Measurements from ENCODE around the gene PHACTR1.

The PHACTR1 gene

DNA sequence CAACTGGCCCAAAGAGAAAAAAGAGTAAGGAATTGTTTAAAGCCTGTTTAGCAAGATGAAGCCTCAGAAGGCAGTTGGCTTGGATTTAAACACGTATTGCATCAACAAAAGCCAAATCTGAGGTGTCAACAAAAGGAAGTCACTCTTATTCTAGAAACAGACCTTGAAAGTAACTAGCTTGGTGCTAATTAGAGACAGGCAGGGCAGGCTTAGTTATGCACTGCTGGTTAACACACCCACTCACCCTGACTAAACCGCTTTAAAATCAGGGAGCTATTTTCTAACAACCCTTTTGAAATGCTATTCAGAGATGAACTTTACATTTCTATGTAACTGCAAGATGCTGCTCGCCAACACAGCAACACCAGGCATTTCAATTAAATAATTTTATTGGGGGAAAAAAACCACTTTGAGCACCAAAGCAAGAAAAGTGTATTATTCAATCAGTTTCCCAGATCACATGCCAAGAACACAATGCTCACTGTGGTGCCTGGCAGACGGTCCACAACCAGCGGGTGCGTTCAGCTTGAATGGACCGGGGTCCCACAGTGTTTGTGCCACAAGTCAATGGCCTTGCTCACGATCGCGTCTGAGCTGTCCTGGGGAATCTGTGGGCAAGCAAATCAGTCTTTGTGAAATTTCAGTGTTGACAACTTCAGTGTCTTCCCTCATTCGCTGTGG lies 588.2 kb downstream of the PHACTR1 start:
- H3K27ac ChIP-seq = peak overlapping the region; percentile 91
- TF ChIP-seq, protein P1, sequence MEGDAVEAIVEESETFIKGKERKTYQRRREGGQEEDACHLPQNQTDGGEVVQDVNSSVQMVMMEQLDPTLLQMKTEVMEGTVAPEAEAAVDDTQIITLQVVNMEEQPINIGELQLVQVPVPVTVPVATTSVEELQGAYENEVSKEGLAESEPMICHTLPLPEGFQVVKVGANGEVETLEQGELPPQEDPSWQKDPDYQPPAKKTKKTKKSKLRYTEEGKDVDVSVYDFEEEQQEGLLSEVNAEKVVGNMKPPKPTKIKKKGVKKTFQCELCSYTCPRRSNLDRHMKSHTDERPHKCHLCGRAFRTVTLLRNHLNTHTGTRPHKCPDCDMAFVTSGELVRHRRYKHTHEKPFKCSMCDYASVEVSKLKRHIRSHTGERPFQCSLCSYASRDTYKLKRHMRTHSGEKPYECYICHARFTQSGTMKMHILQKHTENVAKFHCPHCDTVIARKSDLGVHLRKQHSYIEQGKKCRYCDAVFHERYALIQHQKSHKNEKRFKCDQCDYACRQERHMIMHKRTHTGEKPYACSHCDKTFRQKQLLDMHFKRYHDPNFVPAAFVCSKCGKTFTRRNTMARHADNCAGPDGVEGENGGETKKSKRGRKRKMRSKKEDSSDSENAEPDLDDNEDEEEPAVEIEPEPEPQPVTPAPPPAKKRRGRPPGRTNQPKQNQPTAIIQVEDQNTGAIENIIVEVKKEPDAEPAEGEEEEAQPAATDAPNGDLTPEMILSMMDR (IDR thresholded peaks at IDR 0.05) = no peak
- no peak overlapping the region for H3K4me3 ChIP-seq (ENCODE audit: low read depth in 1 of 2, low read length in 1 of 2)
- H3K36me3 ChIP-seq = peaks cover 43% of the 10 kb centered on the region
- H3K27me3 ChIP-seq = no peaks in the 10 kb centered on the region
- H3K9me3 ChIP-seq = no peaks in the 10 kb centered on the region
- peaks cover 42 to 59% of the 10 kb centered on the region in 2 experiments for H3K4me1 ChIP-seq (ENCODE audit: control insufficient read depth in 1 of 2, insufficient read depth in 1 of 2, low read depth in 1 of 2, low read length in 1 of 2)

GRCh38 chr6:13305288-13305687 lies 588.7 kb downstream of the PHACTR1 start:
- Histone ChIP-seq H3K27ac (peak overlapping the region; percentile 91), H3K9me3 (no peaks in the 10 kb centered on the region), H3K36me3 (peaks cover 37% of the 10 kb centered on the region), H3K4me1 (ENCODE audit: control insufficient read depth in 1 of 2, insufficient read depth in 1 of 2, low read depth in 1 of 2, low read length in 1 of 2) (peaks cover 42 to 59% of the 10 kb centered on the region in 2 experiments), H3K4me3 (ENCODE audit: low read depth in 1 of 2, low read length in 1 of 2) (no peak overlapping the region), H3K27me3 (no peaks in the 10 kb centered on the region)
- TF ChIP-seq, protein P1 (IDR thresholded peaks at IDR 0.05) = no peak

DNA sequence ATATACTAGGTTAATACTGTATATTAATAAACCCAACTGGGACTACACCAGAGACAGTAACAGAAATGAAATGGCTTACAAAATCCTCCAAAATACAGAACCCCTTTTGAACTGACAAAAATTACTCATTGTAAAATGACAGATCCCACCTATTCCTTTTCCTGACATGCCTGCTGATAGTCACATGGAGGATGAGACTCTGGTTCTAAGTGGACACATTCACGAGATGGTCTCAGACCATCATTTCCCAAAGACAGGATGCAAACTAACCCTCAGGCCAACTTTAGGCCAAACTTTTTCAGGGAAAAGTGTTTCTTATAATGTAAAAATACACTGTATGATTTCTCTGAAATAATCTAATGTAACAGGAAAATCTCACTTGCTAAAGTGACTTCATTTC lies 589.2 kb downstream of the PHACTR1 start:
- peak overlapping the region; percentile 3 for H3K27ac ChIP-seq
- TF ChIP-seq, protein P1 (IDR thresholded peaks at IDR 0.05) = no peak
- peaks cover 42 to 59% of the 10 kb centered on the region in 2 experiments for H3K4me1 ChIP-seq (ENCODE audit: control insufficient read depth in 1 of 2, insufficient read depth in 1 of 2, low read depth in 1 of 2, low read length in 1 of 2)
- no peaks in the 10 kb centered on the region for H3K9me3 ChIP-seq
- no peak overlapping the region for H3K4me3 ChIP-seq (ENCODE audit: low read depth in 1 of 2, low read length in 1 of 2)
- no peaks in the 10 kb centered on the region for H3K27me3 ChIP-seq
- H3K36me3 ChIP-seq = peaks cover 32% of the 10 kb centered on the region

DNA sequence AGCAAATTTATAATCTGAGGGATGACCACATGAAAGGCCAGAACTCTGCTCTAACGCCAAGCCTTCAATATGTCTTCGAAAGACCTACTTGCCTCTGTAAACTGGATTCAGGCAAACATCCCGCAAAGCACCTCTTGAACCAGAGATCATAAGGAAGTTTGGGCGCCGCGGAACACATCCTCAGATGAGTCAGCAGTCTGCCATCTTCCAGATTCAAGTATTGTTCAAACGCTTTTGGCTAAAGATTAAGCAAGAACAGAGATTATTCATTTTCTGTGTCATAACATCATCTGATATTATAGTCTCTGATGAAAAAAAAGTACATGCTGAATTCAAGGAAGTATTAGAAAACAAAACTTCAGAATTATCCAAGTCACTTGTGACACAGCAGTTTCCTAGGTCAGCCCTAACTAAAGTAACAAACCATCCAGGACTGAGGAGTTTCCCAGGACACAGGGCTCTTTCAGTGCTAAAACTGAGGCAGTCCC lies 591.0 kb downstream of the PHACTR1 start:
- Histone ChIP-seq H3K9me3 (no peaks in the 10 kb centered on the region), H3K36me3 (peaks cover 32% of the 10 kb centered on the region), H3K27me3 (no peaks in the 10 kb centered on the region), H3K27ac (peak overlapping the region; percentile 85), H3K4me3 (ENCODE audit: low read depth in 1 of 2, low read length in 1 of 2) (peak overlapping the region in 1 of 2 experiments; percentile 36), H3K4me1 (ENCODE audit: control insufficient read depth in 1 of 2, insufficient read depth in 1 of 2, low read depth in 1 of 2, low read length in 1 of 2) (peaks cover 30 to 41% of the 10 kb centered on the region in 2 experiments)
- TF ChIP-seq, protein P1 (IDR thresholded peaks at IDR 0.05) = no peak

GRCh38 chr6:13308332-13308731 lies 591.8 kb downstream of the PHACTR1 start:
- TF ChIP-seq, protein P1 (IDR thresholded peaks at IDR 0.05) = no peak
- peaks cover 32% of the 10 kb centered on the region for H3K36me3 ChIP-seq
- peaks cover 23 to 36% of the 10 kb centered on the region in 2 experiments for H3K4me1 ChIP-seq (ENCODE audit: control insufficient read depth in 1 of 2, insufficient read depth in 1 of 2, low read depth in 1 of 2, low read length in 1 of 2)
- no peak overlapping the region for H3K4me3 ChIP-seq (ENCODE audit: low read depth in 1 of 2, low read length in 1 of 2)
- H3K27ac ChIP-seq = peak overlapping the region; percentile 85
- H3K27me3 ChIP-seq = no peaks in the 10 kb centered on the region
- H3K9me3 ChIP-seq = no peaks in the 10 kb centered on the region
